DMS153 treated with DMSO at 0.1 percent for 48 hours (cell line): ENCODE measurements around the gene PALLD.

Experiments
- DNase-seq: peaks from one replicate; lab custom pipeline; 2025; ENCODE audit not compliant: unreplicated experiment; lab: John Stamatoyannopoulos, UW

The PALLD gene

DNA sequence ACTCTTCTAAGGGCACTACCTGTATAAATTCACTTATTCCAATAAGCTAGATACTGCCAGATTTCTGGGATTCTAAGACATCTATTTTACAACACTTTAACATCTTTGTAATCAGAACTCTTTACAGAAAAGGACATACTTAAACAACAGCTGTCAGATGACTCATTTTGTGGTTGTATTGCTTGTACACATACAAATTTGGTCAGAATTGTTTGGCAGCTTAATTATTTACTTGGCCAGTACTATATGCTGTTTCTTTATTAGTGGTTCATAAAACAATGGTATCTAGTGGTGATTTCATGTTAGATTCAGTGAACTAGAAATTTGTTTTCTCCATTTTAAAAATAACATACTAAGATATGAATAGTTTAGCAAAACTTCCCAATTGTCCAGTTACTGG is 27.2 kb downstream of the PALLD start:
- DNase-seq = no peak

- no peak for DNase-seq
These were observed 28.0 kb downstream of the PALLD start for GRCh38 chr4:168524897-168525296.

GRCh38 chr4:168527560-168527959 is 30.7 kb downstream of the PALLD start:
- no peak for DNase-seq

- DNase-seq = no peak
These were observed 31.5 kb downstream of the PALLD start for GRCh38 chr4:168528131-168528949.

- DNase-seq = no peak
These were observed 32.4 kb downstream of the PALLD start for GRCh38 chr4:168529257-168529656.

- DNase-seq = no peak
These were observed 34.5 kb downstream of the PALLD start for GRCh38 chr4:168531305-168531704.

DNA sequence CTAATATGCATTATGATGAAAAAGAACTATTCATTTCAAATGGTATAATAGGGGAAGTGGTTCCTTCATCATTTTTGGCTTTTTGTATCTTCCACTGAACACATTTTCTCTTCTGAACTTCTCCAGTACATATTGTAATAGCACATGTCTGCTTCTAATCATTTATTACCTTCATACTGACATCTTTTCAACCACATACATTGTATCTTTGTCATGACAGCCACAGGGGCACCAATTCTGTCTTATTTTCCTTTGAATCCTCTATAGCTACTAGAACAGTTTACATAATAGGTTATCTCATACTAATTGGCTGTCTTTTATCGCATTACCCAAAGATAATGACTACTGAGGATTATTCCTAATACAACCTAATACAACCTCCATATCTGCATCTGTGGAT is 37.7 kb downstream of the PALLD start:
- no peak for DNase-seq

DNA sequence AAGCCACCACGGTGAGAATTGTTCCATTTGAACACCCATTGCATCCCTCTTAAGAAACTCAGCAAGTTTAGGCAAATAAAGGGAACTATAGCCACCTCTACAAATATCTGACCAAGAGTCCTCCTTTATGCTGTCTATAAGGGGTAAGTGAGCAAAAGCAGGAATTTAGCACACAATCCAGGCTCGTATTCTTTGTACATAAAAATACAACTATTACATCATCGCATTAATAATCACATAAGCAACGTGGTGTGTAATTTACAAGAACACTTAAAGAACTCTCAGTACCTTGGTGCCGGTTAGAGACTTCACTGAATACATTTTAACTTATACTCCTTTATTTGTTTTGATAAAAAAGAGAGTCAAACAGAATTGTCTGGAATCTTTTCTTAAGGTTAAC is 38.8 kb downstream of the PALLD start:
- no peak for DNase-seq

- no peak for DNase-seq
These were observed 39.6 kb downstream of the PALLD start for GRCh38 chr4:168536448-168536847.

GRCh38 chr4:168537086-168537485 is 40.2 kb downstream of the PALLD start:
- DNase-seq = no peak

DNA sequence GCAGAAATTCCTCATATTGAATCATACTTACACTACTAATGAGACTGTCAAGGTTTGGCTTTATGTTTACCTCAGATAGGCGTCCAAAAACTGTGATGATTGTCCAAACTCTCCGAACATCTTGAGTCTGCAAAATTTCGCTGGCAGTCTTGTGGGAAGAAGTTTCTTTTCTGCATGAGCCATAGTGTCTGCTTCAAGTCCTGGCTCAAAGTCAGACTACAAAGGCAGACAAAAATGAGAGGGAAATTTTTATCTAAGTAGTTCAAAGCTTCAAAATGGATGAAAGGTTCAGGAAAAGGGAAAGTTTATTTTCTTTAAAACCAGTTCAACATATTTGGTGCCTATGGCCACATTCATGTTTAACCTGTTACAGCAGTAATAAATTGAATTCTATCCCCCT is 40.7 kb downstream of the PALLD start:
- DNase-seq = no peak

- no peak for DNase-seq
These were observed 41.8 kb downstream of the PALLD start for GRCh38 chr4:168538632-168539031.

DNA sequence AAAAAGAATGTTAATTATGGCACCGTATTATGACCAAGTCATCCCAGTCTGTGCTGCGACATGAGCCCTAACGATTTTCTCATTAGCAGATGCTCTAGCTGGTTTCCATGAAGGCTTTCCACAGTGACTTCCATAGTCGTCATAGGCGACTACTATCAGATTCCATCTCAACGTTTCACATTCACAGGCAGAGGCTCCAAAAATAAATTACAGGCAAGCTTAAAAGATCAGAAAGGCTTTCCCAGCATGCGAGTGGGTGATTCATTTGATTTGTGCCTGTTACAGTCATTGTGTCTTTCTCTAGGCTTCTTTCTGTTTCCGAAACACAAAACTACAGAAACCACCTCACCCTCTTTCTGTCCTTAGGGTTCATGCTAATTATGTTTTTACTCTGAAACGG is 43.2 kb downstream of the PALLD start:
- no peak for DNase-seq

DNA sequence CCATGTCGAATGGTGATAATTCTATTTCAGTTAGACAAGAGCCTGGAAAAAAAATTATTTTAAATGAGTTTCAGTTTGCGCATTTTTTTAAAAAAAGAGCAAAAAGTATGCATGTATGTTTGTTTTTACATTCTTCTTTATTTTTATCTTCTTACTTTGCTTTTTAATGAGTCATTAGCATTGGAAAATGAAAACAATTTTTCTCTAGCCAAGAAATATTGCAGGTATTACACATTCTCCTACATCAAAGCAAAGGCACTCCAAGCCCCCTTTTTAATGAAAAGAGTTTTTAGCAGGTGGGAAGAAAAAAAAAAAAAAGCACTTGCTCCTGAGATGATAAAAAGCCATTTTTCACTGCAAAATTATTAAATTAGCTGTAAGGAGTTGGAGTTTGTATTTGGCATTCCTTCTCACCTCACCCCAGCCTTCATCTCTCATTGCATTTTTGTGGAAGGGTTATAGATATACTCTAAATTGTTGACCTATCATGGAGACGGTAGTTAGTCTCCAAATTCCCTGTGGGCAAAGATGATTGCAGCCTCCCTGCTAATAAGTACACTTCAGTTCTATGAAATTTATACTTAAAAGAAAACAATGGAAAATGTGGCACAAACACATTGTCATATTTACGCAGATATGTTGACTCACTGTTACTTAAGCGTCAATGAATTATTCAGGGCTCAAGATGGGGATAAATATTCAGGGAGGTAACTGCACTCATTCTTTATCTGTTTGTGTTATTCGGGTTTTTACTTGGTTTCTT is 43.8 kb downstream of the PALLD start:
- DNase-seq = no peak

- DNase-seq = no peak
These were observed 44.6 kb downstream of the PALLD start for GRCh38 chr4:168541266-168541953.

- DNase-seq = no peak
These were observed 52.3 kb downstream of the PALLD start for GRCh38 chr4:168549143-168549542.

DNA sequence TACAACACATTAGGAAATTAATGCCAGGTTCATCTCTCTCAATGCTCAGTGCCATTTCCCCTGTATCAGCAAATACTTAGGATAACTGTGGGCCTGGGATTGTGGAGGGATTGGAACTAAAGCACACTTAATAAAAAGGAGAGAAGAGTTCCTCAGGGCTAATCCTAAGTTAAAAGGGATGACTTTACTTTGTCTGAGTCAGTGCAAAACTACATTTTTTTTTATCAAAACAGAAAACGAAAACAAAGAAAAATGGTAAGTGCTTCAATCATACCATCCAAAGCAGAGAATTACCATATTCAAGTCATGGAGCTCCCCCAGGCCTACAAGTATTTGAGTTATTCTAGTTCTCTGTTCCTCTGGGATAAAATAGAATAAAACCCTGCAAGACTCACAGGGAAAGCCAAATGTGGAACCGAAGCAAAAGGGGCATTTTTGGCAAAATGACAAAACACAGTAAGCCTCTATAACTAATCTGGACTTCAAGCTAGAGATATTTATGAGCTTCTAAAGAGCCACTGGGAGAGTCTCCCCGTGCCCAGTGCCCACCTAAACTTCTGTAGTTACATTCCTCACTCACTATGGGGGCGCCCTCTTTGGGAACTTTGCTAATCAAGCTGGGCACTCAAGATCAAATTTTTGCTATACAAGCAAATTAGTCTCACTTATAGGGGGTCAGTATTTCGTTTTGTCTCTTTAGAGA is 53.4 kb downstream of the PALLD start:
- DNase-seq = no peak

DNA sequence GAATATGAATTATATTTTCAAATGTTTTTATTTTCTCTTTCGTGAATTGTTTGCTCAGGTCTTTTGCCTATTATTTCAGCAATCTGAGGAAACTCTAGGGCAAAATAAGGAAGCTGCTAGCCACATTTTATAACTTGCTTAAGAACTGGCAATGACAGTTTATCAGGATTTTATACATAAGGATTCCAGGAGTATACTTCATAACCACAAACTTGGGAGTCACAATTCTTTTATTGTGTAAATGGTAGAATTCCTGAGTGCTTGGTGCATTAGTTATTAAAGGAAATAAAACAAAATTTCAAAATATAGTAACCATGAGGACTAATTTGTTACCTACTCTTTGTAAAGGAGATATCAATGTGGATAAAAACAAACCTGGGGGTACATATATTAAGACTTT is 54.4 kb downstream of the PALLD start:
- no peak for DNase-seq

GRCh38 chr4:168551945-168552695 is 55.3 kb downstream of the PALLD start:
- no peak for DNase-seq

GRCh38 chr4:168553714-168554370 is 57.0 kb downstream of the PALLD start:
- DNase-seq = no peak
